Gastrocnemius medialis (tissue), 4 donors: ENCODE results near the gene IL20RA. TPM values are rescaled to one million over a fixed set of nuclear protein-coding genes. Genes with fewer than 3 reads are reported as not detected.
"Not testable (repeated sequence)": the region's sequence is repeated elsewhere in the genome, so short reads cannot be mapped to it uniquely, and the experiment has no call there.

Experiments
- ATAC-seq, 2 donors: fragments of 150-250 bp; one replicate each; pipeline ENCODE4 v1.9.1; 2016
- DNase-seq, 2 donors: peaks; one replicate each; pipeline ENCODE4 v3.0.0-alpha.2; 2019
- H3K27ac ChIP-seq, 4 donors: fragments of 200-600 bp; sonication (generic); 1 replicate in 1 of 4; 2 replicates in 3 of 4; pipeline ENCODE4 v1.5.1; 2016 to 2018; ENCODE audit warnings: mild to moderate bottlenecking in 2 of 4, moderate library complexity in 1 of 4
- H3K27me3 ChIP-seq, 3 donors: fragments of 200-600 bp; sonication (generic) in 2 of 3; 1 replicate in 1 of 3; 2 replicates in 2 of 3; pipeline versions ENCODE4 v1.5.1 to v1.6.0; 2016 to 2019; ENCODE audit warnings: mild to moderate bottlenecking in 1 of 3, moderate library complexity in 1 of 3
- H3K36me3 ChIP-seq, 2 donors: fragments of 200-600 bp; sonication (generic) in 1 of 2; one replicate each; pipeline ENCODE4 v1.5.1; 2017 to 2018
- H3K4me1 ChIP-seq, 2 donors: fragments of 200-600 bp; sonication (generic) in 1 of 2; one replicate each; pipeline ENCODE4 v1.5.1; 2016 to 2017; ENCODE audit warnings: mild to moderate bottlenecking in 2 of 2
- H3K4me3 ChIP-seq, 4 donors: fragments of 200-600 bp; sonication (generic) in 3 of 4; 1 replicate in 1 of 4; 2 replicates in 3 of 4; pipeline ENCODE4 v1.5.1; 2016 to 2019; ENCODE audit warnings: mild to moderate bottlenecking in 2 of 4
- H3K9me3 ChIP-seq, 3 donors: fragments of 200-600 bp; sonication (generic) in 2 of 3; 1 replicate in 1 of 3; 2 replicates in 2 of 3; pipeline ENCODE4 v1.5.1; 2016 to 2019
- POLR2A ChIP-seq, 2 donors: fragments of 450-650 bp; IDR thresholded peaks; one replicate each; pipeline ENCODE4 v1.6.1; 2017; ENCODE audit warnings: antibody characterized with exemption in 2 of 2, mild to moderate bottlenecking in 2 of 2, moderate library complexity in 2 of 2
- in situ Hi-C, 4 donors: fragments of 200-750 bp; cut with MboI; loops; one replicate each; pipeline versions ENCODE4 v1.15.0 to v1.8.0; 2017; ENCODE audit warnings: low sequenced_read_pairs in 4 of 4
- intact Hi-C: fragments of 100-400 bp; cut with DNase I; formaldehyde crosslinking; loops from one replicate; pipeline ENCODE4 v1.15.1; 2023; ENCODE audit warnings: low total_unique reads
- total RNA-seq, 4 donors: library from RNA; depleted of rRNA; stranded (reverse); fragments of >200 nt; gene quantifications; one replicate each; pipeline versions ENCODE4 v1.1.0 to v1.2.3, GENCODE V29; 2016
- TF ChIP-seq, protein P1 (sequence below), 5 experiments: fragments of 450-650 bp in 3 of 5; fragments of 200-600 bp in 2 of 5; sonication (generic) in 2 of 5; IDR thresholded peaks in 4 of 5; conservative IDR thresholded peaks in 1 of 5; 1 replicate in 4 of 5; 2 replicates in 1 of 5; pipeline ENCODE4 v1.5.1; 2016 to 2019; ENCODE audit warnings: antibody characterized with exemption in 5 of 5, mild to moderate bottlenecking in 3 of 5, moderate library complexity in 3 of 5

Gene IL20RA
- total RNA-seq, 4 donors from 2014 or later: 0.32 to 1.1 TPM; not detected in 2

DNA sequence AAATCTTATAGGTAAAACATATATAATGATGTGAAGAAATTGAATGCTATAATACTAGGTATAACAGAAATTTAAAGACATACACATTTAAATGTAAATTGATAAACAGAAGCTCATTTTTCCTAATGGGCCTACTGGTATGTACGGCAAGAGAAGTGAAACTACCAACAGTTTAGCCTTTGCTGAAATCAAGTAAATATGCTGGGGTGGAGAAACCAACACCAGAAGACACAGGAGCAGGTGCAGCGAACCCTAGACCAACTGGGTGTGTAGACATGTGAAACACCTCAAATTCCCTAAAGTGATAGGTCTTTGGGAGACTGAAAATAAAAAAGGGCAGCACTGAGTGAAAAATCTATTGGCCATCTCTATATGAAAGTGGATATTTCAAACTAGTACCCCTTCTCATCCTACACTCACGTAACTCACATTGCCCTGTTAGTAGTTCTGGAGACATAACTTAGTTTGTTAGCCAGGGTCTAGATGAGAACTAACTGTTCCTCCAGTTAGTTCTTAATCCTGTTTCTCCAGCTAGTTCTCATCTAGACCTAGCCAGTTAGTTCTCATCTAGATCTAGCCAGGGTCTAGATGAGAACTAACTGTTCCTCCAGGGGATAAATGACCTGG is 69.6 kb downstream of the IL20RA start:
- H3K4me3 ChIP-seq: no peak overlapping the region
- ATAC-seq (no peak), DNase-seq (no peak)
- no peaks in the 10 kb centered on the region for H3K4me1 ChIP-seq
- no peak overlapping the region for H3K27ac ChIP-seq
- H3K36me3 ChIP-seq: no peaks in the 10 kb centered on the region
- no peaks in the 10 kb centered on the region for H3K9me3 ChIP-seq
- in situ Hi-C loops: no loop called here
- peaks cover 0 to 4% (median 0%) of the 10 kb centered on the region in 3 donors for H3K27me3 ChIP-seq
- intact Hi-C loops: no loop called here
- no peak for TF ChIP-seq POLR2A (IDR thresholded peaks at IDR 0.05)
- TF ChIP-seq, protein P1, sequence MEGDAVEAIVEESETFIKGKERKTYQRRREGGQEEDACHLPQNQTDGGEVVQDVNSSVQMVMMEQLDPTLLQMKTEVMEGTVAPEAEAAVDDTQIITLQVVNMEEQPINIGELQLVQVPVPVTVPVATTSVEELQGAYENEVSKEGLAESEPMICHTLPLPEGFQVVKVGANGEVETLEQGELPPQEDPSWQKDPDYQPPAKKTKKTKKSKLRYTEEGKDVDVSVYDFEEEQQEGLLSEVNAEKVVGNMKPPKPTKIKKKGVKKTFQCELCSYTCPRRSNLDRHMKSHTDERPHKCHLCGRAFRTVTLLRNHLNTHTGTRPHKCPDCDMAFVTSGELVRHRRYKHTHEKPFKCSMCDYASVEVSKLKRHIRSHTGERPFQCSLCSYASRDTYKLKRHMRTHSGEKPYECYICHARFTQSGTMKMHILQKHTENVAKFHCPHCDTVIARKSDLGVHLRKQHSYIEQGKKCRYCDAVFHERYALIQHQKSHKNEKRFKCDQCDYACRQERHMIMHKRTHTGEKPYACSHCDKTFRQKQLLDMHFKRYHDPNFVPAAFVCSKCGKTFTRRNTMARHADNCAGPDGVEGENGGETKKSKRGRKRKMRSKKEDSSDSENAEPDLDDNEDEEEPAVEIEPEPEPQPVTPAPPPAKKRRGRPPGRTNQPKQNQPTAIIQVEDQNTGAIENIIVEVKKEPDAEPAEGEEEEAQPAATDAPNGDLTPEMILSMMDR (IDR thresholded peaks at IDR 0.05 in 4 of 5, conservative IDR thresholded peaks at IDR 0.05 in 1 of 5): no peak

- in situ Hi-C loops: loop anchor here in 2 of 4 donors (25.0 kb wide), 1 partner anchor 664 kb away; no protein-coding TSS in a partner anchor
- intact Hi-C loops, H3K27ac ChIP-seq, H3K27me3 ChIP-seq, H3K4me1 ChIP-seq, ATAC-seq, H3K36me3 ChIP-seq, DNase-seq, H3K9me3 ChIP-seq, H3K4me3 ChIP-seq: not testable (repeated sequence)
Measured at GRCh38 chr6:136973781-136974180, 71.0 kb downstream of the IL20RA start.

- TF ChIP-seq, protein P1 (IDR thresholded peaks at IDR 0.05 in 4 of 5, conservative IDR thresholded peaks at IDR 0.05 in 1 of 5): no peak
- ATAC-seq (no peak), DNase-seq (no peak)
- Histone ChIP-seq H3K27me3 (no peaks in the 10 kb centered on the region), H3K4me1 (no peaks in the 10 kb centered on the region), H3K9me3 (no peaks in the 10 kb centered on the region), H3K27ac (no peak overlapping the region), H3K36me3 (no peaks in the 10 kb centered on the region), H3K4me3 (no peak overlapping the region)
- in situ Hi-C loops (loop anchor here in 2 of 4 donors (25.0 kb wide), 1 partner anchor 666 kb away; no protein-coding TSS in a partner anchor), intact Hi-C loops (no loop called here)
Measured at GRCh38 chr6:136971609-136972008, 73.2 kb downstream of the IL20RA start.

GRCh38 chr6:136969930-136970329 is 74.8 kb downstream of the IL20RA start:
- H3K36me3 ChIP-seq: no peaks in the 10 kb centered on the region
- no peaks in the 10 kb centered on the region for H3K27me3 ChIP-seq
- H3K9me3 ChIP-seq: no peaks in the 10 kb centered on the region
- intact Hi-C loops (loop anchor here (2.0 kb wide), 1 partner anchor 671 kb away; no protein-coding TSS in a partner anchor), in situ Hi-C loops (loop anchor here in 3 of 4 donors (10.0 to 25.0 kb wide), 2 partner anchors 667 to 675 kb away; no protein-coding TSS in a partner anchor)
- H3K27ac ChIP-seq: no peak overlapping the region
- TF ChIP-seq, protein P1 (IDR thresholded peaks at IDR 0.05 in 4 of 5, conservative IDR thresholded peaks at IDR 0.05 in 1 of 5): no peak
- no peak for TF ChIP-seq POLR2A (IDR thresholded peaks at IDR 0.05)
- H3K4me1 ChIP-seq: no peaks in the 10 kb centered on the region
- ATAC-seq (no peak), DNase-seq (no peak)
- no peak overlapping the region for H3K4me3 ChIP-seq

DNA sequence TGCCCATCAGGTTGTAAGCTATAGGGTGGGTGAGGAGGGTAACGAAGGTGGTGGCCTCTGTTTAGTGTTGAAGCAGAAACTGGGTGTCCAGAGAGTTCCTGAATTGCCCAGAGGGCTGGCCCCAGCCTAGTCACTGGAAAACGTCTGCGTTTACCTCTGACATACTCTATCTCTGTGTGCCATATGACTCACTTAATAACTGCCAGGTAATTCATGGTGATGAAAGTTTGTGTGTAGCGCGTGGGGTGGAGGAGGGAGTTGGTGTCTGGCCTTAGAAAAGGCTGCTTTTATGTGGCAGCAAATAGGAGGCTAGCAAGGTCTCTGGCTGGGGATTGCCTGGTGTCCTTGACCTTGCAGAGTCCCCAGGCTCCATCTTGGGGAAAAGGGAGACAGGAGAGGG is 75.3 kb downstream of the IL20RA start:
- in situ Hi-C loops: loop anchor here in 3 of 4 donors (10.0 to 25.0 kb wide), 2 partner anchors 668 to 675 kb away; no protein-coding TSS in a partner anchor
- no peak overlapping the region for H3K27ac ChIP-seq
- no peaks in the 10 kb centered on the region for H3K36me3 ChIP-seq

More for the DNA sequence above, 75.3 kb downstream of the IL20RA start:
- H3K4me1 ChIP-seq: no peaks in the 10 kb centered on the region
- intact Hi-C loops: loop anchor here (2.0 kb wide), 1 partner anchor 671 kb away; no protein-coding TSS in a partner anchor
- TF ChIP-seq, protein P1 (IDR thresholded peaks at IDR 0.05 in 4 of 5, conservative IDR thresholded peaks at IDR 0.05 in 1 of 5): no peak
- TF ChIP-seq POLR2A (IDR thresholded peaks at IDR 0.05): no peak
- DNase-seq (no peak), ATAC-seq (no peak)
- no peaks in the 10 kb centered on the region for H3K9me3 ChIP-seq
- H3K27me3 ChIP-seq: no peaks in the 10 kb centered on the region
- no peak overlapping the region for H3K4me3 ChIP-seq
